Activated CD4-positive, alpha-beta T cell treated with anti-CD3 and anti-CD28 coated beads, Interleukin-2, amount 50 U/mL, for 1 hour (primary cell): ENCODE measurements around the gene GRIN2A.

ENCODE experiments used
- DNase-seq: peaks from one replicate; pipeline ENCODE4 v3.0.0-alpha.2; 2020

The GRIN2A gene

DNA sequence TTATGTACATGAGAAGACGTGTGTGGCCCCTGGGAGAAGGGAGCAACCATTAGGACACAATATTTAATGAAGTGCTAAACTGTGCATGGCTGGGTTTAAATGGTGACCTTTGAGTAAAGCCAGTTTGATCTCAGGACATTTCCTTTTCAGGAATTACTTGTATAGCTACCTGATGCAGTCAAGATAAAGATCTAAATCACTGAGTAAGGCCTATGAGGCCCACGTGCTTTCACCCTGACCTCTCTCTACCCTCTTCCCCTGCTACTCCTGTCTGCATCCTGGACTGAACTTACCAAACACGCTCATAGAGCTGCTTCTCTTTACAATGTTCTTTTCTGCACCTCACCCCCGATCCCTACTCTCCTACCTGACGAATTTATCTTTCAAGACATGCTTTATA, 98.9 kb downstream of the GRIN2A start:
- DNase-seq = no peak

GRCh38 chr16:10081201-10081940, 100.9 kb downstream of the GRIN2A start:
- no peak for DNase-seq

GRCh38 chr16:10080051-10080772, 102.0 kb downstream of the GRIN2A start:
- DNase-seq = no peak

DNA sequence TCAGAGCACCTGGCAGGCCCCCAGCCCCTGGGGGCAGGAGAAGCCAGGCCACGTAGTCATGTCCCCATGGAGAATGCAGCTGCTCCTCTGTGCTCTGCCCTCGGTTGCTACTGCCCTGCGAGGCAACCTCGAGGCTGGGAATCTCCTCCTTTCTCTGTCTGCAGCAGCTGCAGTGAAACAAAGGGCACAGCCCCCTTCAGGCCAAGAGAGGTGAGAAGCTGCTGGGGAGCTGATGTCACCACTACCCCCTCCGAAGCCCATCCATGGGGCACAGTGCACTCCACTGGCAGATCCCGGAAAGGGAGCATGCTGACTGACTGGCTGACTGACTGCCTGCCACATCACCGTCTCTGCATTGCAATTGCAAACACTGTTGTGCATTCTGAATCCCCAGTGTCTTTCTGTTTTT, 103.7 kb downstream of the GRIN2A start:
- no peak for DNase-seq

GRCh38 chr16:10077861-10078260, 104.4 kb downstream of the GRIN2A start:
- no peak for DNase-seq

DNA sequence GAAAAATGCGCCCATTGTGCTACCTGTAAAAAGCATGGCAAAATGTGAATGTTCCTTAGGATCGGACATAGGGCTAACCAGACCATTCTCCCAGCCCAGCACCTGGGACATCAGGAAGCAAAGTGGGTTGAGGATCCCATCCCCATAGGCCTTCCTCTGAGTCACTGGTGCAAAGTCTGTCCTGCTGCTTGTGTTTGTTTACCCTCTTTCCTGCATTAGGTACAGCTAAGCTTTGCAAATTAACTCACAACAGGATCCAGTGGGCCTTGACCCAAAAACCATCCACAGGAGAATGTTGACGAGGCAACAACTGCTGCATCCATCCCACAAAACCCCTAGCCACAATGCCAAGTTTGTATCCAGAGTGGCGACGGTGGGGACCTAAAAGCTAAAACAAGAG, 106.2 kb downstream of the GRIN2A start:
- DNase-seq = no peak

- no peak for DNase-seq
Measured at GRCh38 chr16:10070591-10070990, 111.6 kb downstream of the GRIN2A start.

- no peak for DNase-seq
Measured at GRCh38 chr16:10069374-10069773, 112.9 kb downstream of the GRIN2A start.

GRCh38 chr16:10067835-10068234, 114.4 kb downstream of the GRIN2A start:
- DNase-seq = no peak

DNA sequence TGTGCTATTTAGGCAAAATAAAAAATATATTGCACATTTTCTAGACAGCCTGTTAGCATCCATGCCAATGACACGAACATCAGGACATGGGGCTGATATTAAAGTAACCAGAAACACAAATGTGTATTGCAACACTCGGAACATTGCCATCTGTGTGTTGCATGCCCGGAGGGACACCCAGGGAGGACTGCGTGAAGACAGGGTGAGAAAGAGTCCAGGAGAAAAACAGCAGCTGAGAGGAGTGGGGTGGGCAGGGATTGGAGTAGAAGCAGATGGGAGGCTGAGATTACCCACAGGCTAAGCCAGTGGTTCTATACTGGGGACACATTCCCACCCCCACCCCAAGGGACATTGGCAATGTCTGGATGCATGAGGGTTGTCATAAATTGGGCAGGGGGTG, 114.8 kb downstream of the GRIN2A start:
- no peak for DNase-seq

DNA sequence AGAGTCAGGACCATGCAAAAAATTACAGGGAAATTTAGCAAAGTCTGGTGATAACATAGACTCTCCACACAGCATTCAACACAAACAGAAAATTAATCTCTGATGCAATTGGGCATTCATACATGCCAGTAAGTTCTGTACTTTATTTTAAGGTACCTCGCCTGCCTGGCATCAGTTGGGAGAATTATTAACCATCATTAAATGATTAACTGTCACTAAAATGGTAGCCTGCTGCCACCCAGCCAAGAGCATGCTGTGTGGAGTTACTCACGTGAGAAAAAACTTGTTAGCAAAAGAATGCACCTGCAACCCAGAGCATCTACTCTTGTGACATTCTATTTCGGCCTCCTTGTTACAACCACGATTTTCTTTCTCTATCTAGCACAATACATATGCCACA, 117.2 kb downstream of the GRIN2A start:
- DNase-seq = no peak

DNA sequence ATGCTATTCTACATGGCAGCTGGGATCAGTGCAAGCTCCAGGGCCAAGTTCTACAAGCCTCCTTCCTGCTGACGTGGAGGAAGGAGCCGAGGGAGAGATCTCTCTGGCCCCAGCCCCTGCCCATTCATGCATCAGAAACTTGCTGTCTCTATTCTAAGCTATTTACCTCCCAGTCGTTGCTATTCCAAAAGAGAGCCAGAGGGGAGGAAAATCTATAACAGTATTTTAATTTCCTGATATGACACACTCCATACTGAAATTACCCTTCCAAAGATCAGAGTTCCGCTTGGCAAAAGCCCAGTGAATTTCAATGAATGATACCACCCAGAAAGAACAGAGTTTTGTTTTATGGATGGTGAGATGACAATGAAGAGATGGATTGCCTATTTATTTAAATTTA, 133.4 kb downstream of the GRIN2A start:
- DNase-seq = no peak

- DNase-seq = no peak
Measured at GRCh38 chr16:10045947-10046346, 136.3 kb downstream of the GRIN2A start.

DNA sequence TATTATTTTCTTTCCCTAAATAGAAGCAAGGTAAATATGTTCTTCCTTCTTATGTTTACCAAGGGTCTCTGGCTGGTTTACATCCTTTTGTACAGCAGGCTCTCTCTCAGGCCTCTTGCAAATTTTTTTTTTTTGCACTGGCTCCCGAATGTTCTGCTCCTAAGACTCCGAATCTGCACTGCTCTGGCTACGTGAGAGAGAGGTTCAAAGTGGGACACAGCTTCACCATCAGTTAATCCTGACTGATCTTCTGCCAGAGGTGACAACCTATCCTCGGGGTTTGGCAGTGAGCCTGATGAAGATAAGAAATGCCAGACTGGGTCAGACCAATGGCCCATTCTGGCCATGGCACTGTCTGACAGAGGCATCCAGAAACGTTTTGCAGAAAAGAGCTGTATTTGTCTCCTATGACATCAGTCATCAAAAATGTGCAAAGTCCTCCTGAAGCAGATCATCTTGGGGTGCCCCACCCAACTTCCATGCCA, 136.9 kb downstream of the GRIN2A start:
- no peak for DNase-seq

DNA sequence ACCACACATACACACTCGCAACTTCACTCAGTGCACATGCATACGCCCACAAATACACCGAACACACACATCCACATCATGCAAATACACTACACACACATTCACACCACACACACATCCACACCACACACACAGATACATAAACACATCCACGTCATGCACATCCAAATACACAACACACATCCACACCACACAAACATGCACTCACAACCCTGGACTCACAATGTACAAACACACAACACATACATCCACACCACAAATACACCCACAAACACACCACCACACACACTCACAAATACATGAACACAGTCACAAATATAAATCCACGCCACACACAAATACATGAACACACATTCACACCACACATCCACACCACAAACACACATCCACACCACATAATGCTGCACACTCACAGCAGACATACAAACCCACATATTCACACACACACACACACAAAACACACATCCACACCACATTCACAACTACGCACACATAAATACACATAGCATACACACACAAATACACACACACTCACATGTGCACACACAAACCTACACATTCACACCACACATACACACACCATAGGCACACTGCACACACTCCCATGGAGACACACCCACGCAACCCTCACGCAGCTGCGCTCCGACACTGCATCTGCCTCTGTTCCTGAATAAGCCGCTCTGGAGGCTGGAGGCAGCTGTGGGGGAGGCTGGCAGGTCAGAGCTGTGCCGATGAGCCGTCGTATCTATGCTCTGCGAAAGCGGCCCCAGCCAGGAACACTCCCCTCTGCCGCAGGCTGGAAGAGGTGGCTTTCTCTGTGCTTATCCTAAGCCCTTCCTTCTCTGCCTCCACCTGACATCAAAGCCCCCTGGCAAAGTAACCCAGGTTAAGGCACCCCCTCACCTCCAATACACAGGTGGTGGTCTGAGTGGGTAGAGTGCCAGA, 141.8 kb downstream of the GRIN2A start:
- no peak for DNase-seq

DNA sequence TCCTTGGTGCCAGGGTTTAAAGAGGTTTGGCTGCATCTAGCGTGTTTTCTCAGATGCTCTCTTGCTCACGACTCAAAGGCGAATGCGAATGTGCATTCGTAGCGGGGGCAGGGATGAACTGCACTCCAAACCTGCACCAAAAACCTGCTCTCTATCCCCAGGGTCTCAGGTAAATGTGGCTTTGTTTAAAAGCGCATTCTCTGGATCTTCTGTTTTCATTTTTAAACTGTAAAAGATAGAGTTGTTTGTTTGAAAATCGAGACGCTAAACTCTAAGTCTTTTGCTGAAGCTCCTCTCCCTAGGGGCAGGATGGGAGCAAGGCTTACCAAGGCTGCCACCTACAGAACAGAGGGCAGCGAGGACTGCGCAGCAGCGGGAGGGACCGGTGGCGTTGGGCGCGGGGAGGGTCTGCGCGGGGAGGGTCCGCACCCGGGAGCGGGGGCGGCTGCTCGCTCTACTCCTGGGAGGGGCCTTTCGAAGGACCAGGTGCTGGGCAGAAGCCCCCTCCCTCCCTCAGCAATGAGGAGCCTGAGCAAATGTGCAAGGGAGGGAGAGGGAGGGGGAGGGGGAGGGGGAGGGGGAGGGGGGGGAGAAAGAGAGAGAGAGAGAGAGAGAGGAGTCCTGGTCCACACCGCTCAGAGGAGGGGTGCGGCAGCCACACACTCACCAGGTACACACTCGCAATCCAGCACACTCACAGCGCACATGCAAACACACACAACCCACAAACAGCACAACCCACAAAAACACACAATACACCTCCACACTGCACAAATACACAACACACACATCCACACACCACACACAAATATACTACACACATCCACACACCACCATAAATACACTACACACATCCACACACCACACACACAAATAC, 142.8 kb downstream of the GRIN2A start:
- no peak for DNase-seq

DNA sequence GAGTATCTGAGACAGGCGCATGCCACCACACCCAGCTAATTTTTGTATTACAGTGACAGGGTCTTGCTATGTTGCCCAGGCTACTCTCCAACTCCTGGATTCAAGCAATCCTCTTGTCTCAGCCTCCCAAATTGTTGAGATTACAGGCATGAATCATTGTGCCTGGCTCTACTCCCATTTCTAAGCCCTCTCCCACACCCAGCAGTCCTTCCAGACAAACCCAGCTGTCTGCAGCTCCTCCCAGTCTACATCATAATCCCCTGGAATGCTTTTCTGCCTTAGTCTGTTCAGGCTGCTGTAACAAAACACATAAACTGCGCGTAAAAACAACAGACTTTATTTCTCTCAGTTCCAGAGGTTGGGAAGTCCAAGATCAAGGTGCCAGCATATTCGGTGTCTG, 144.5 kb downstream of the GRIN2A start:
- no peak for DNase-seq

DNA sequence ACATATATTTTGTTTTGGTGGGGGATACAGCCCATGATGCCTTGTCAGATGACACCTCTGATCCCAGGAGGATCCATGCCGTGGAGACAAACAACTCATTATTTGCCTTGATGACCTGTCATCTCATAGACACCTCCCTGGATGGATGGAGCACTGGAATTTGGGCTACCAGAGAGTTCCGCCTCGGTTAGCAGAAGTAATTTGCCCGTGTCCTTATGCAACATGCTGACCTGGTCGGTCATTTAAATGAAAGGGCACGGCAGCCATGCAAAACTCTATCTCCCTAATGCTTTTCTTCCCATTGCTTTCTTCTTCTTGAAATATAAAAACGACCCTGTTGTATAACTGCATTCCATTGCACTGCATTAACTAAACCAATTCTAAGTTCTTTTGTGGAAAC, 145.3 kb downstream of the GRIN2A start:
- no peak for DNase-seq

DNA sequence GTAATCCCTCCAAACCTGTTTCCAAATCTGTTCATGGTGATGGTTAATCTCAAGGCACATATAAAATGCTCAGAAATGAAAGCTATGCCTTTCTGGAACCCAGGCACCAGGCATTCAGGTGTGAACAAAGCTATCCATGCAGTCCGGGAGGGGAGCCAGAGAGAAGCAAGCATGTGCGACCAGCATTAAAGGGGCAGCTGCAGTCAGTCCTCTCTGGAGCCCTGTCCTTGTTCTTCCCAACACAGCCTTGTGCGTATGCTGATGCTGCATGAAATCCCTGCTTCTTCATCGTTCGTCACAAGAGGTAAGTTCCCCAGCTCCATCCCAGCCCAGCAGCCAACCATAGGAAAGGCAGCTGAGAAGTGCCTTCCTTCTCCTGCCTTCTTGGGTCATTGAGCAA, 148.7 kb downstream of the GRIN2A start:
- no peak for DNase-seq

DNA sequence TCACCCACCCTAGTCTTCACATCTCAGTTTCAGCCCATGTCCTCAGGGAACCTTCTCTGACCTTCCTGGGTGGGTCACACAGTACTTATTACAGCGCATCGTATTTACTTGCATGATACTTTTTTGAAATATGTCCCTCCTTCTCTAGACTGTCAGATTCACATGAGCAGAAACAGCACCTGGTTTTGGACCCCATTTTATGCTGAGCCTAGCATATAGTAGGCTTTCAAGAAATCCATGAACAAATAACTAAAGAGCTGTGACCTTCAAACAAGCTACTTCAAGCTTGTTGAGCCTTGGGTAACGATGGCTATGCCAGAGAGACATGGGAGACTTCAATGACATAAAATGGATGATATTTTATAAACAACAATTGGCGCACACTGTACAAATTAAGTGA, 150.3 kb downstream of the GRIN2A start:
- DNase-seq = no peak

- DNase-seq = no peak
Measured at GRCh38 chr16:10031473-10031872, 150.8 kb downstream of the GRIN2A start.

- DNase-seq = no peak
Measured at GRCh38 chr16:10028644-10029043, 153.6 kb downstream of the GRIN2A start.
